Activated CD8-positive, alpha-beta memory T cell treated with anti-CD3 and anti-CD28 coated beads, Interleukin-2, amount 10 ng/mL, durations not matched to agents 7 days and 5 days (primary cell): ENCODE results near the gene RFX2. TPM values are rescaled to one million over a fixed set of nuclear protein-coding genes. Genes with fewer than 3 reads are reported as not detected.
"Not testable (repeated sequence)": the region's sequence is repeated elsewhere in the genome, so short reads cannot be mapped to it uniquely, and the experiment has no call there.

ENCODE experiments used
- ATAC-seq: fragments of 150-1000 bp; cut with Tn5 transposase; one replicate; pipeline ENCODE4 v1.10.0; 2021; ENCODE audit warnings: moderate library complexity
- CTCF ChIA-PET: fragments of 350-600 bp; sonication (Branson Sonifier 250); formaldehyde crosslinking; loops from one replicate; lab custom pipeline; 2021; ENCODE audit warnings: antibody characterized with exemption; lab: Charles Lee
- DNase-seq: peaks from one replicate; pipeline ENCODE4 v3.0.0-alpha.2; 2020
- H3K27ac Mint-ChIP-seq: one replicate; pipeline ENCODE4 v1.8.0; 2021; ENCODE audit warnings: mild to moderate bottlenecking, mixed read lengths
- H3K27me3 Mint-ChIP-seq: one replicate; pipeline ENCODE4 v1.8.0; 2021; ENCODE audit warnings: mixed read lengths
- H3K36me3 Mint-ChIP-seq: one replicate; pipeline ENCODE4 v1.8.0; 2021; ENCODE audit warnings: mild to moderate bottlenecking, mixed read lengths
- H3K4me1 Mint-ChIP-seq: one replicate; pipeline ENCODE4 v1.8.0; 2021; ENCODE audit warnings: mixed read lengths
- H3K4me3 Mint-ChIP-seq: one replicate; pipeline ENCODE4 v1.8.0; 2021; ENCODE audit warnings: mild to moderate bottlenecking, moderate library complexity, mixed read lengths
- H3K9me3 Mint-ChIP-seq: one replicate; pipeline ENCODE4 v1.8.0; 2022; ENCODE audit warnings: low read depth, mixed read lengths
- total RNA-seq, 2 experiments: library from RNA; stranded (reverse); gene quantifications; one replicate each; pipeline ENCODE4 v1.2.3, GENCODE V29; 2021

The RFX2 gene
- total RNA-seq, 2 experiments from 2014 or later, result 9.8 to 11.7 TPM

GRCh38 chr19:6032381-6032780 lies 77.9 kb downstream of the RFX2 start:
- DNase-seq (peak; percentile 18), ATAC-seq (no peak)
- Mint-ChIP-seq H3K27ac (no peak overlapping the region), H3K4me3 (no peak overlapping the region), H3K36me3 (no peaks in the 10 kb centered on the region), H3K4me1 (no peaks in the 10 kb centered on the region), H3K9me3 (no peaks in the 10 kb centered on the region), H3K27me3 (no peaks in the 10 kb centered on the region)
- CTCF ChIA-PET, result no interaction called here

GRCh38 chr19:6030214-6030507 lies 80.1 kb downstream of the RFX2 start:
- no peaks in the 10 kb centered on the region for H3K9me3 Mint-ChIP-seq
- H3K36me3 Mint-ChIP-seq, result no peaks in the 10 kb centered on the region
- DNase-seq, result no peak
- CTCF ChIA-PET, result interaction anchor here (1.0 kb wide), 1 partner anchor 62 kb away, joined by 3 read pairs; no protein-coding TSS in a partner anchor
- H3K27ac Mint-ChIP-seq, result no peak overlapping the region
- H3K27me3 Mint-ChIP-seq, result no peaks in the 10 kb centered on the region
- no peak overlapping the region for H3K4me3 Mint-ChIP-seq
- ATAC-seq, result no peak
- no peaks in the 10 kb centered on the region for H3K4me1 Mint-ChIP-seq

GRCh38 chr19:6026390-6027227 lies 83.7 kb downstream of the RFX2 start:
- DNase-seq (no peak), ATAC-seq (no peak)
- Mint-ChIP-seq H3K27ac (no peak overlapping the region), H3K27me3 (no peaks in the 10 kb centered on the region), H3K4me1 (no peaks in the 10 kb centered on the region), H3K4me3 (no peak overlapping the region), H3K9me3 (no peaks in the 10 kb centered on the region), H3K36me3 (no peaks in the 10 kb centered on the region)
- CTCF ChIA-PET, result interaction anchor here (1.1 kb wide), 1 partner anchor 223 kb away, joined by 6 read pairs; no protein-coding TSS in a partner anchor

- not testable (repeated sequence) for H3K4me1 Mint-ChIP-seq, H3K27ac Mint-ChIP-seq, H3K27me3 Mint-ChIP-seq, H3K4me3 Mint-ChIP-seq, H3K36me3 Mint-ChIP-seq, H3K9me3 Mint-ChIP-seq, DNase-seq, ATAC-seq
- CTCF ChIA-PET, result interaction anchor here (0.6 to 0.9 kb wide), 2 partner anchors 18 to 87 kb away, joined by 3 to 4 read pairs; no protein-coding TSS in a partner anchor
Measured at GRCh38 chr19:6024756-6025155, 85.5 kb downstream of the RFX2 start.

GRCh38 chr19:6023936-6024335 lies 86.4 kb downstream of the RFX2 start:
- ATAC-seq (no peak), DNase-seq (no peak)
- no peak overlapping the region for H3K4me3 Mint-ChIP-seq
- no peaks in the 10 kb centered on the region for H3K36me3 Mint-ChIP-seq
- no peaks in the 10 kb centered on the region for H3K9me3 Mint-ChIP-seq
- no peak overlapping the region for H3K27ac Mint-ChIP-seq
- peaks cover 1% of the 10 kb centered on the region for H3K4me1 Mint-ChIP-seq
- no peaks in the 10 kb centered on the region for H3K27me3 Mint-ChIP-seq
- CTCF ChIA-PET, result interaction anchor here (1.0 to 4.2 kb wide), 6 partner anchors 10 to 220 kb away, joined by 3 to 82 read pairs (median 18); partner anchors contain the start of gene NRTN

- ATAC-seq (no peak), DNase-seq (no peak)
- no peaks in the 10 kb centered on the region for H3K9me3 Mint-ChIP-seq
- no peak overlapping the region for H3K27ac Mint-ChIP-seq
- CTCF ChIA-PET, result interaction anchor here (0.6 to 4.2 kb wide), 20 partner anchors 8 to 305 kb away, joined by 3 to 82 read pairs (median 4); partner anchors contain the start of genes NRTN and RANBP3
- H3K4me1 Mint-ChIP-seq, result peaks cover 1% of the 10 kb centered on the region
- no peak overlapping the region for H3K4me3 Mint-ChIP-seq
- no peaks in the 10 kb centered on the region for H3K27me3 Mint-ChIP-seq
- no peaks in the 10 kb centered on the region for H3K36me3 Mint-ChIP-seq
Measured at GRCh38 chr19:6023085-6023682, 87.1 kb downstream of the RFX2 start.

GRCh38 chr19:6022570-6023064 lies 87.7 kb downstream of the RFX2 start:
- ATAC-seq, result no peak
- Mint-ChIP-seq H3K9me3 (no peaks in the 10 kb centered on the region), H3K4me3 (no peak overlapping the region), H3K36me3 (no peaks in the 10 kb centered on the region), H3K4me1 (peaks cover 1% of the 10 kb centered on the region), H3K27me3 (no peaks in the 10 kb centered on the region), H3K27ac (no peak overlapping the region)
- CTCF ChIA-PET, result interaction anchor here (0.6 to 4.2 kb wide), 29 partner anchors 8 to 306 kb away, joined by 3 to 82 read pairs (median 4); partner anchors contain the start of genes NRTN and RANBP3
- DNase-seq, result no peak

- Mint-ChIP-seq H3K9me3 (no peaks in the 10 kb centered on the region), H3K4me1 (peaks cover 1% of the 10 kb centered on the region), H3K27ac (no peak overlapping the region), H3K4me3 (no peak overlapping the region), H3K27me3 (no peaks in the 10 kb centered on the region), H3K36me3 (no peaks in the 10 kb centered on the region)
- CTCF ChIA-PET, result interaction anchor here (0.6 to 4.2 kb wide), 28 partner anchors 8 to 306 kb away, joined by 3 to 82 read pairs (median 4); partner anchors contain the start of genes NRTN and RANBP3
- DNase-seq, result peak; percentile 85
- peak; percentile 83 for ATAC-seq
Measured at GRCh38 chr19:6021878-6022569, 88.3 kb downstream of the RFX2 start.

GRCh38 chr19:6020972-6021805 lies 89.1 kb downstream of the RFX2 start:
- ATAC-seq (no peak), DNase-seq (no peak)
- H3K9me3 Mint-ChIP-seq, result no peaks in the 10 kb centered on the region
- no peak overlapping the region for H3K27ac Mint-ChIP-seq
- H3K36me3 Mint-ChIP-seq, result no peaks in the 10 kb centered on the region
- H3K4me1 Mint-ChIP-seq, result peaks cover 1% of the 10 kb centered on the region
- H3K4me3 Mint-ChIP-seq, result no peak overlapping the region
- no peaks in the 10 kb centered on the region for H3K27me3 Mint-ChIP-seq
- CTCF ChIA-PET, result interaction anchor here (0.7 to 4.2 kb wide), 14 partner anchors 7 to 220 kb away, joined by 3 to 82 read pairs (median 5); partner anchors contain the start of genes NRTN and RANBP3

- no peak overlapping the region for H3K4me3 Mint-ChIP-seq
- no peaks in the 10 kb centered on the region for H3K36me3 Mint-ChIP-seq
- H3K4me1 Mint-ChIP-seq, result peaks cover 1% of the 10 kb centered on the region
- no peak for ATAC-seq
- no peaks in the 10 kb centered on the region for H3K9me3 Mint-ChIP-seq
- H3K27me3 Mint-ChIP-seq, result no peaks in the 10 kb centered on the region
- H3K27ac Mint-ChIP-seq, result no peak overlapping the region
- DNase-seq, result no peak
- CTCF ChIA-PET, result interaction anchor here (0.7 to 4.2 kb wide), 2 partner anchors 33 to 216 kb away, joined by 3 to 82 read pairs; no protein-coding TSS in a partner anchor
Measured at GRCh38 chr19:6020166-6020882, 90.0 kb downstream of the RFX2 start.

- H3K27me3 Mint-ChIP-seq, result no peaks in the 10 kb centered on the region
- peaks cover 1% of the 10 kb centered on the region for H3K4me1 Mint-ChIP-seq
- ATAC-seq, result no peak
- CTCF ChIA-PET, result interaction anchor here (0.8 to 1.3 kb wide), 4 partner anchors 29 to 51 kb away, joined by 3 to 4 read pairs (median 3); no protein-coding TSS in a partner anchor
- DNase-seq, result no peak
- no peaks in the 10 kb centered on the region for H3K36me3 Mint-ChIP-seq
- H3K4me3 Mint-ChIP-seq, result no peak overlapping the region
- H3K27ac Mint-ChIP-seq, result no peak overlapping the region
- no peaks in the 10 kb centered on the region for H3K9me3 Mint-ChIP-seq
Measured at GRCh38 chr19:6018786-6019185, 91.5 kb downstream of the RFX2 start.

- DNase-seq (no peak), ATAC-seq (no peak)
- H3K9me3 Mint-ChIP-seq, result no peaks in the 10 kb centered on the region
- H3K36me3 Mint-ChIP-seq, result no peaks in the 10 kb centered on the region
- no peak overlapping the region for H3K27ac Mint-ChIP-seq
- no peaks in the 10 kb centered on the region for H3K27me3 Mint-ChIP-seq
- CTCF ChIA-PET, result interaction anchor here (1.2 to 1.3 kb wide), 2 partner anchors 51 to 214 kb away, joined by 3 to 4 read pairs; no protein-coding TSS in a partner anchor
- H3K4me1 Mint-ChIP-seq, result peaks cover 1% of the 10 kb centered on the region
- no peak overlapping the region for H3K4me3 Mint-ChIP-seq
Measured at GRCh38 chr19:6017576-6017975, 92.7 kb downstream of the RFX2 start.
